GM18526 (cell line): ENCODE results near the gene VPS13D.

Experiments
- POLR2A ChIP-seq: IDR thresholded peaks from 3 replicates; pipeline ENCODE4 v1.6.1; 2011; ENCODE audit not compliant: insufficient read length; ENCODE audit errors: extremely low read depth

The VPS13D gene

GRCh38 chr1:12416101-12416500 lies 186.3 kb downstream of the VPS13D start:
- no peak for TF ChIP-seq POLR2A

- TF ChIP-seq POLR2A = no peak
These were observed 186.9 kb downstream of the VPS13D start for GRCh38 chr1:12416744-12417143.

GRCh38 chr1:12417389-12417788 lies 187.6 kb downstream of the VPS13D start:
- TF ChIP-seq POLR2A = no peak

GRCh38 chr1:12420171-12420570 lies 190.3 kb downstream of the VPS13D start:
- no peak for TF ChIP-seq POLR2A

- no peak for TF ChIP-seq POLR2A
These were observed 192.7 kb downstream of the VPS13D start for GRCh38 chr1:12422488-12422887.

- no peak for TF ChIP-seq POLR2A
These were observed 194.3 kb downstream of the VPS13D start for GRCh38 chr1:12424087-12424529.

- TF ChIP-seq POLR2A = no peak
These were observed 195.0 kb downstream of the VPS13D start for GRCh38 chr1:12424793-12425192.

- no peak for TF ChIP-seq POLR2A
These were observed 196.2 kb downstream of the VPS13D start for GRCh38 chr1:12426030-12426429.

GRCh38 chr1:12428334-12428733 lies 198.5 kb downstream of the VPS13D start:
- no peak for TF ChIP-seq POLR2A

GRCh38 chr1:12430525-12430924 lies 200.7 kb downstream of the VPS13D start:
- no peak for TF ChIP-seq POLR2A

GRCh38 chr1:12432897-12433296 lies 203.1 kb downstream of the VPS13D start:
- TF ChIP-seq POLR2A = no peak

- TF ChIP-seq POLR2A = no peak
These were observed 203.7 kb downstream of the VPS13D start for GRCh38 chr1:12433323-12434053.

- TF ChIP-seq POLR2A = no peak
These were observed 204.3 kb downstream of the VPS13D start for GRCh38 chr1:12434174-12434573.

- TF ChIP-seq POLR2A = no peak
These were observed 204.9 kb downstream of the VPS13D start for GRCh38 chr1:12434686-12435085.

- TF ChIP-seq POLR2A = no peak
These were observed 206.0 kb downstream of the VPS13D start for GRCh38 chr1:12435639-12436344.

GRCh38 chr1:12436345-12436658 lies 206.5 kb downstream of the VPS13D start:
- no peak for TF ChIP-seq POLR2A
